Hepatocyte (in vitro differentiated cells): ENCODE data around the gene ABI3BP.

Experiments used
- CTCF ChIP-seq: fragments of 200-600 bp; sonication (generic); IDR thresholded peaks from 2 replicates; pipeline ENCODE4 v1.5.1; 2016; ENCODE audit warnings: antibody characterized with exemption, mild to moderate bottlenecking; ENCODE audit not compliant: poor library complexity
- EZH2 ChIP-seq: fragments of 200-600 bp; sonication (generic); IDR thresholded peaks from 2 replicates; pipeline ENCODE4 v1.6.1; 2016; ENCODE audit warnings: antibody characterized with exemption, mild to moderate bottlenecking, borderline replicate concordance

- TF ChIP-seq EZH2: no peak
- TF ChIP-seq CTCF: no peak
Observed at GRCh38 chr3:100815583-100815982, 177.6 kb downstream of the ABI3BP start.
